Endothelial cell of umbilical vein (primary cell): Measurements from ENCODE around the gene COX8C. TPM values are rescaled to one million over a fixed set of nuclear protein-coding genes. Genes with fewer than 3 reads are reported as not detected.

ENCODE experiments used
- BruUV-seq: library from RNA; stranded (reverse); fragments of 400-500 nt; replicated peaks from 2 replicates; lab custom pipeline; 2021; lab: Mats Ljungman, UMichigan
- CTCF ChIA-PET: fragments of 300-600, 350-600 bp; sonication (Branson Sonifier 250); formaldehyde crosslinking; loops from one replicate; lab custom pipeline; 2021; ENCODE audit warnings: antibody characterized with exemption, inconsistent platforms; lab: Charles Lee
- POLR2A ChIA-PET: fragments of 300-600, 350-600 bp; sonication (Branson Sonifier 250); formaldehyde crosslinking; loops from one replicate; lab custom pipeline; 2021; ENCODE audit warnings: antibody characterized with exemption, inconsistent platforms; lab: Charles Lee
- DNase-seq: peaks from one replicate; pipeline ENCODE4 v3.0.0-alpha.2; 2011; ENCODE audit warnings: low read depth, low spot score
- FAIRE-seq: peaks from 2 replicates; lab custom pipeline; 2011; peaks lifted over from hg19 to GRCh38; lab: Jason Lieb, UNC
- H2AFZ ChIP-seq: 2 replicates; pipeline ENCODE4 v1.6.0; 2012; ENCODE audit warnings: low read depth, low read length, control low read depth, inconsistent platforms
- H3K27ac ChIP-seq: 2 replicates; pipeline ENCODE4 v1.5.1; 2011; ENCODE audit warnings: low read depth, mild to moderate bottlenecking, control low read depth, low read length, moderate library complexity; ENCODE audit not compliant: insufficient read depth
- H3K27me3 ChIP-seq, 2 experiments: 2 replicates each; pipeline versions ENCODE4 v1.6.0 to v1.6.1; 2011; ENCODE audit warnings: low read length in 2 of 2, mixed read lengths in 1 of 2; ENCODE audit not compliant: control insufficient read depth in 2 of 2, insufficient read depth in 2 of 2
- H3K36me3 ChIP-seq, 2 experiments: 2 replicates in 1 of 2; 3 replicates in 1 of 2; pipeline ENCODE4 v1.5.1; 2011; ENCODE audit warnings: low read length in 2 of 2, mild to moderate bottlenecking in 1 of 2, moderate library complexity in 1 of 2; ENCODE audit not compliant: control insufficient read depth in 2 of 2, insufficient read depth in 2 of 2; ENCODE audit errors: extremely low read depth in 1 of 2
- H3K4me1 ChIP-seq: 3 replicates; pipeline ENCODE4 v1.5.1; 2011; ENCODE audit warnings: mild to moderate bottlenecking, low read length; ENCODE audit not compliant: control insufficient read depth, insufficient read depth; ENCODE audit errors: extremely low read depth
- H3K4me2 ChIP-seq: 2 replicates; pipeline ENCODE4 v1.6.1; 2011; ENCODE audit warnings: low read length, control low read depth, mixed read lengths; ENCODE audit not compliant: insufficient read depth
- H3K4me3 ChIP-seq, 3 experiments: fragments of 200-600 bp in 1 of 3; sonication (generic), shearing (Covaris generic) in 1 of 3; replicated peaks in 1 of 3; 2 replicates each; pipeline ENCODE4 v1.5.1; 2011 to 2016; ENCODE audit warnings: control low read depth in 3 of 3, low read length in 3 of 3, mild to moderate bottlenecking in 2 of 3, inconsistent platforms in 1 of 3, low read depth in 1 of 3, moderate library complexity in 1 of 3; ENCODE audit not compliant: insufficient read depth in 1 of 3
- H3K79me2 ChIP-seq: 2 replicates; pipeline ENCODE4 v1.6.0; 2012; ENCODE audit warnings: low read length, inconsistent platforms; ENCODE audit not compliant: control insufficient read depth, insufficient read depth
- H3K9ac ChIP-seq: replicated peaks from 2 replicates; pipeline ENCODE3; 2011; ENCODE audit warnings: low read length, control low read depth; ENCODE audit not compliant: insufficient read depth; ENCODE audit errors: extremely low read depth
- H3K9me1 ChIP-seq: replicated peaks from 3 replicates; pipeline ENCODE4 v1.6.0; 2011; ENCODE audit warnings: mild to moderate bottlenecking, low read length; ENCODE audit not compliant: control insufficient read depth, insufficient read depth; ENCODE audit errors: extremely low read depth
- H3K9me3 ChIP-seq: replicated peaks from 2 replicates; pipeline ENCODE4 v1.5.1; 2012; ENCODE audit warnings: low read length, inconsistent platforms; ENCODE audit not compliant: control insufficient read depth, insufficient read depth
- H4K20me1 ChIP-seq: replicated peaks from 2 replicates; pipeline ENCODE3; 2011; ENCODE audit warnings: mild to moderate bottlenecking, low read length; ENCODE audit not compliant: control insufficient read depth, insufficient read depth; ENCODE audit errors: extremely low read depth
- EZH2 ChIP-seq: IDR thresholded peaks from 2 replicates; pipeline ENCODE4 v1.6.1; 2012; ENCODE audit warnings: borderline replicate concordance, low read depth, mild to moderate bottlenecking, moderate library complexity, low read length, inconsistent platforms; ENCODE audit not compliant: severe bottlenecking
- FOS ChIP-seq: IDR thresholded peaks from 2 replicates; pipeline ENCODE4 v1.6.1; 2011; ENCODE audit warnings: mild to moderate bottlenecking, low read length, moderate library complexity, borderline replicate concordance; ENCODE audit not compliant: insufficient read depth
- GATA2 ChIP-seq: IDR thresholded peaks from 2 replicates; pipeline ENCODE4 v1.7.0; 2011; ENCODE audit warnings: low read depth, mild to moderate bottlenecking, moderate library complexity, mixed read lengths, low read length; ENCODE audit not compliant: insufficient read length, insufficient read depth
- JUN ChIP-seq: IDR thresholded peaks from 2 replicates; pipeline ENCODE4 v1.6.1; 2011; ENCODE audit warnings: borderline replicate concordance, low read depth; ENCODE audit not compliant: insufficient read length, insufficient read depth
- MYC ChIP-seq: IDR thresholded peaks from one replicate; pipeline ENCODE4 v1.6.1; 2011; ENCODE audit warnings: mild to moderate bottlenecking, low read depth, low read length
- POLR2A ChIP-seq: IDR thresholded peaks from 2 replicates; pipeline ENCODE4 v1.6.1; 2012; ENCODE audit warnings: low read depth, mild to moderate bottlenecking, control low read depth, low read length
- POLR2AphosphoS5 ChIP-seq: IDR thresholded peaks from 2 replicates; pipeline ENCODE4 v1.6.1; 2012; ENCODE audit warnings: low read depth, mild to moderate bottlenecking, control low read depth, low read length, moderate library complexity; ENCODE audit not compliant: insufficient read depth
- dilution Hi-C: fragments of 300-500 bp; cut with MboI; formaldehyde crosslinking; loops from one replicate; pipeline ENCODE4 v1.15.0; 2019; ENCODE audit warnings: low sequenced_read_pairs; ENCODE audit not compliant: extremely low pct_ligation_motif_present
- intact Hi-C: fragments of 100-400 bp; cut with micrococcal nuclease; formaldehyde crosslinking; loops from one replicate; pipeline ENCODE4 v1.10.0; 2022
- polyA plus RNA-seq, 4 experiments: library from polyadenylated mRNA; depleted of rRNA in 3 of 4; stranded (reverse) in 3 of 4; unstranded in 1 of 4; fragments of >200 nt; gene quantifications; 2 replicates each; pipeline versions ENCODE4 v1.2.1 to v1.2.3, GENCODE V29; 2011 to 2012; ENCODE audit warnings: missing spikeins in 1 of 4
- total RNA-seq: library from RNA; stranded (reverse); gene quantifications from 2 replicates; pipeline ENCODE4 v1.2.3, GENCODE V29; 2021
- TF ChIP-seq, protein P1 (sequence below), 2 donors: IDR thresholded peaks; 1 replicate in 1 of 2; 2 replicates in 1 of 2; pipeline ENCODE4 v1.5.1; 2011; ENCODE audit warnings: low read length in 2 of 2, mild to moderate bottlenecking in 2 of 2, moderate library complexity in 2 of 2, control low read depth in 1 of 2, inconsistent platforms in 1 of 2, low read depth in 1 of 2; ENCODE audit not compliant: insufficient read depth in 1 of 2; ENCODE audit errors: extremely low read depth in 1 of 2
- TF ChIP-seq, protein P2 (sequence below): IDR thresholded peaks from 2 replicates; pipeline ENCODE4 v1.6.1; 2011; ENCODE audit not compliant: insufficient read depth, insufficient read length

The COX8C gene
- total and polyA plus RNA-seq, 2 donors (not counting 3 experiments of a cell fraction or from before 2014, with no cell fraction given), result not detected

DNA sequence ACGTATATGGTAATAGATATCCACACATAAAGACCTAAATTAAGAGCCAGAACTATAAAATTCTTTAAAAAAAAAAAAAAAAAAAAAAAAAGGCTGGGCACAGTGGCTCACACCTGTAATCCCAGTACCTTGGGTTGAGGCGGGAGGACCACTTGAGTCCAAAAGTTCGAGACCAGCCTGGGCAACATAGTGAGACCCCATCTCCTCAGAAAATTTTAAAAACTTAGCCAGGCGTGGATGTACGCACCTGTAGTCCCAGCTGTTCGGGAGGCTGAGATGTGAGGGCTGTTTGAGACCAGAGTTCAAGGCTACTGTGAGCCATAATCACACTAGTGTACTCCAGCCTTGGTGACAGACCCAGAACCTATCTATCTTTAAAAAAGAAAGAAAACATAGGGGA is 18.4 kb upstream of the COX8C start:
- Histone ChIP-seq H4K20me1 (peaks cover 2% of the 10 kb centered on the region), H3K9ac (no peak overlapping the region), H3K4me2 (no peak overlapping the region), H2AFZ (no peak overlapping the region), H3K27me3 (no peaks in the 10 kb centered on the region), H3K9me3 (no peaks in the 10 kb centered on the region), H3K27ac (no peak overlapping the region), H3K36me3 (no peaks in the 10 kb centered on the region), H3K79me2 (peaks cover 91% of the 10 kb centered on the region), H3K4me1 (peaks cover 23% of the 10 kb centered on the region), H3K9me1 (no peaks in the 10 kb centered on the region), H3K4me3 (no peak overlapping the region)
- ChIA-PET POLR2A (no interaction called here), CTCF (no interaction called here)
- FAIRE-seq, result no peak
- dilution Hi-C loops (no loop called here), intact Hi-C loops (no loop called here)
- no peak for DNase-seq
- TF ChIP-seq FOS (no peak), POLR2A (no peak), JUN (no peak), MYC (no peak), EZH2 (no peak), POLR2AphosphoS5 (no peak), GATA2 (no peak)
- TF ChIP-seq, protein P1, sequence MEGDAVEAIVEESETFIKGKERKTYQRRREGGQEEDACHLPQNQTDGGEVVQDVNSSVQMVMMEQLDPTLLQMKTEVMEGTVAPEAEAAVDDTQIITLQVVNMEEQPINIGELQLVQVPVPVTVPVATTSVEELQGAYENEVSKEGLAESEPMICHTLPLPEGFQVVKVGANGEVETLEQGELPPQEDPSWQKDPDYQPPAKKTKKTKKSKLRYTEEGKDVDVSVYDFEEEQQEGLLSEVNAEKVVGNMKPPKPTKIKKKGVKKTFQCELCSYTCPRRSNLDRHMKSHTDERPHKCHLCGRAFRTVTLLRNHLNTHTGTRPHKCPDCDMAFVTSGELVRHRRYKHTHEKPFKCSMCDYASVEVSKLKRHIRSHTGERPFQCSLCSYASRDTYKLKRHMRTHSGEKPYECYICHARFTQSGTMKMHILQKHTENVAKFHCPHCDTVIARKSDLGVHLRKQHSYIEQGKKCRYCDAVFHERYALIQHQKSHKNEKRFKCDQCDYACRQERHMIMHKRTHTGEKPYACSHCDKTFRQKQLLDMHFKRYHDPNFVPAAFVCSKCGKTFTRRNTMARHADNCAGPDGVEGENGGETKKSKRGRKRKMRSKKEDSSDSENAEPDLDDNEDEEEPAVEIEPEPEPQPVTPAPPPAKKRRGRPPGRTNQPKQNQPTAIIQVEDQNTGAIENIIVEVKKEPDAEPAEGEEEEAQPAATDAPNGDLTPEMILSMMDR (IDR thresholded peaks at IDR 0.05; ENCODE audit: extremely low read depth in 1 of 2, insufficient read depth in 1 of 2, low read depth in 1 of 2, low read length in 2 of 2), result no peak
- TF ChIP-seq, protein P2, sequence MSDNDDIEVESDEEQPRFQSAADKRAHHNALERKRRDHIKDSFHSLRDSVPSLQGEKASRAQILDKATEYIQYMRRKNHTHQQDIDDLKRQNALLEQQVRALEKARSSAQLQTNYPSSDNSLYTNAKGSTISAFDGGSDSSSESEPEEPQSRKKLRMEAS, result no peak
- BruUV-seq, result no TSS peak
